AG09319 (cell line): ENCODE data around the gene APBB2.

Experiments
- DNase-seq: peaks from one replicate; pipeline ENCODE4 v3.0.0-alpha.2; 2010; ENCODE audit warnings: low read depth; ENCODE audit errors: extremely low read depth
- CTCF ChIP-seq: IDR thresholded peaks from 2 replicates; pipeline ENCODE4 v1.5.1; 2011; ENCODE audit warnings: low read depth, mild to moderate bottlenecking, inconsistent platforms, low read length, moderate library complexity

APBB2 gene

GRCh38 chr4:41069257-41069656 is 145.1 kb downstream of the APBB2 start:
- no peak for TF ChIP-seq CTCF
- DNase-seq = no peak

GRCh38 chr4:41067369-41067768 is 147.0 kb downstream of the APBB2 start:
- no peak for TF ChIP-seq CTCF
- DNase-seq = no peak

GRCh38 chr4:41066049-41066448 is 148.3 kb downstream of the APBB2 start:
- DNase-seq = no peak
- TF ChIP-seq CTCF = no peak

GRCh38 chr4:41065434-41066006 is 148.8 kb downstream of the APBB2 start:
- TF ChIP-seq CTCF = no peak
- DNase-seq = no peak

- DNase-seq = no peak
- no peak for TF ChIP-seq CTCF
These were observed 149.4 kb downstream of the APBB2 start for GRCh38 chr4:41064953-41065352.

GRCh38 chr4:41061482-41062185 is 152.7 kb downstream of the APBB2 start:
- peak; percentile 3 for TF ChIP-seq CTCF
- DNase-seq = no peak
